Esophagus squamous epithelium (tissue), 4 donors: ENCODE results near the gene SIK1.
"Not testable (repeated sequence)": the region's sequence is repeated elsewhere in the genome, so short reads cannot be mapped to it uniquely, and the experiment has no call there.

Experiments used
- POLR2A ChIP-seq, 4 donors: fragments of 450-650 bp; IDR thresholded peaks; one replicate each; pipeline ENCODE4 v1.6.1; 2017; ENCODE audit warnings: antibody characterized with exemption in 4 of 4, mild to moderate bottlenecking in 4 of 4, moderate library complexity in 3 of 4
- TF ChIP-seq, protein P1 (sequence below), 6 experiments: fragments of 450-650 bp in 4 of 6; fragments of 200-600 bp in 2 of 6; sonication (generic) in 2 of 6; IDR thresholded peaks; one replicate each; pipeline ENCODE4 v1.5.1; 2016 to 2019; ENCODE audit warnings: antibody characterized with exemption in 6 of 6, mild to moderate bottlenecking in 4 of 6, moderate library complexity in 4 of 6

DNA sequence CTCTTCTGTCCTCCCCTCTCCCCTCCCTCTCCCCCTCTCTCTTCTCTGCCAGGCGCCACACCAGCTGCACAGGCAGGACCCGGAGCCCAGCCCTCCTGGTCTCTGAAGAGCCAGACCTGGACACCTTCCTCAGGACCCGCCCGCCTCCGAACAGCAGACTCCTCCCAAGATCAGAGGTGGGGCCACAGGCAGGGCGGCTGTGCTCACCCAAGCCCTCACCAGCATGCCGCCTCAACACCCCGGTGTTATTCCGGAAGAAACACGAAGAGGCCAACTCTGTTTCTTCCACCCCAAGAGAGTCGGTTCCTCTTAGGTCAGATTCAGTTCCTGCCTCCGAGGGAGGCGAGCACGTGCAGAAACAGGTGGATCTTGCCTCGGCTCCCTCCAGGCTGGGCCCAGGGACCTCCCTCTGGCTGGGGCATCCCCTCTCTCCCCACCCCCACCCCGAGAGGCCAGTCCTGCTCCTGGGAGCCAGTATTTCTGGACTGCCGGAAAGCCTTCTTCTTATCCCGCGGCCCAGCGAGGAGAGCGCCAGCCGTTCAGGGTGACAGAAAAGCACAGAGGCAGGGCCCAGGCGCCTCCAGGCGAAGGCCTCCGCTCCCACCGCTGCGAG is 16.4 kb downstream of the SIK1 start:
- TF ChIP-seq, protein P1, sequence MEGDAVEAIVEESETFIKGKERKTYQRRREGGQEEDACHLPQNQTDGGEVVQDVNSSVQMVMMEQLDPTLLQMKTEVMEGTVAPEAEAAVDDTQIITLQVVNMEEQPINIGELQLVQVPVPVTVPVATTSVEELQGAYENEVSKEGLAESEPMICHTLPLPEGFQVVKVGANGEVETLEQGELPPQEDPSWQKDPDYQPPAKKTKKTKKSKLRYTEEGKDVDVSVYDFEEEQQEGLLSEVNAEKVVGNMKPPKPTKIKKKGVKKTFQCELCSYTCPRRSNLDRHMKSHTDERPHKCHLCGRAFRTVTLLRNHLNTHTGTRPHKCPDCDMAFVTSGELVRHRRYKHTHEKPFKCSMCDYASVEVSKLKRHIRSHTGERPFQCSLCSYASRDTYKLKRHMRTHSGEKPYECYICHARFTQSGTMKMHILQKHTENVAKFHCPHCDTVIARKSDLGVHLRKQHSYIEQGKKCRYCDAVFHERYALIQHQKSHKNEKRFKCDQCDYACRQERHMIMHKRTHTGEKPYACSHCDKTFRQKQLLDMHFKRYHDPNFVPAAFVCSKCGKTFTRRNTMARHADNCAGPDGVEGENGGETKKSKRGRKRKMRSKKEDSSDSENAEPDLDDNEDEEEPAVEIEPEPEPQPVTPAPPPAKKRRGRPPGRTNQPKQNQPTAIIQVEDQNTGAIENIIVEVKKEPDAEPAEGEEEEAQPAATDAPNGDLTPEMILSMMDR (IDR thresholded peaks at IDR 0.05): not testable (repeated sequence)
- TF ChIP-seq POLR2A (IDR thresholded peaks at IDR 0.05): not testable (repeated sequence)
